Cardiac muscle cell (in vitro differentiated cells and primary cell): Measurements from ENCODE around the gene LRP1B. TPM values are rescaled to one million over a fixed set of nuclear protein-coding genes. Genes with fewer than 3 reads are reported as not detected.

Experiments used
- DNase-seq, 2 donors: peaks; one replicate each; pipeline versions ENCODE4 v3.0.0 to v3.0.0-alpha.2; 2010 to 2017; ENCODE audit warnings: low read depth in 1 of 2, low spot score in 1 of 2
- H3K27ac ChIP-seq: fragments of 200-600 bp; sonication (generic); 2 replicates; pipeline ENCODE4 v1.5.1; 2016
- H3K27me3 ChIP-seq: fragments of 200-600 bp; sonication (generic); 2 replicates; pipeline ENCODE4 v1.6.0; 2016; ENCODE audit warnings: control low read depth
- H3K36me3 ChIP-seq: fragments of 200-600 bp; sonication (generic); 2 replicates; pipeline ENCODE4 v1.5.1; 2016; ENCODE audit warnings: control low read depth
- H3K4me1 ChIP-seq: fragments of 200-600 bp; sonication (generic); 2 replicates; pipeline ENCODE4 v1.8.1; 2017; ENCODE audit warnings: low read depth, mild to moderate bottlenecking, mixed run types
- H3K4me3 ChIP-seq: fragments of 200-600 bp; sonication (generic); 2 replicates; pipeline ENCODE4 v1.5.1; 2016; ENCODE audit warnings: mild to moderate bottlenecking
- H3K9me3 ChIP-seq: fragments of 200-600 bp; sonication (generic); 2 replicates; pipeline ENCODE4 v1.5.1; 2017; ENCODE audit warnings: low read depth, mild to moderate bottlenecking, control low read depth
- CTCF ChIP-seq: IDR thresholded peaks from 2 replicates; pipeline ENCODE4 v1.5.1; 2012; ENCODE audit warnings: low read depth, mild to moderate bottlenecking, low read length
- polyA plus RNA-seq: library from polyadenylated mRNA; unstranded; fragments of >200 nt; fragmentation: Nextera tagmentation; extraction: Ambion mirVana; gene quantifications from 2 replicates; pipeline ENCODE4 v1.2.1, GENCODE V29; 2016
- total RNA-seq: library from RNA; depleted of rRNA; stranded (reverse); fragments of >200 nt; gene quantifications from 2 replicates; pipeline ENCODE4 v1.2.3, GENCODE V29; 2016

Gene LRP1B
- total and polyA plus RNA-seq, 2 experiments from 2014 or later: 1.2 to 2.5 TPM

- Histone ChIP-seq H3K36me3 (no peaks in the 10 kb centered on the region), H3K27ac (no peak overlapping the region), H3K9me3 (peaks cover 2% of the 10 kb centered on the region), H3K4me1 (no peaks in the 10 kb centered on the region), H3K4me3 (no peak overlapping the region), H3K27me3 (no peaks in the 10 kb centered on the region)
- DNase-seq: no peak
- no peak for TF ChIP-seq CTCF
Observed at GRCh38 chr2:142025394-142025793, 105.4 kb downstream of the LRP1B start.

GRCh38 chr2:142020368-142020767 is 110.4 kb downstream of the LRP1B start:
- Histone ChIP-seq H3K27me3 (no peaks in the 10 kb centered on the region), H3K4me3 (no peak overlapping the region), H3K9me3 (no peaks in the 10 kb centered on the region), H3K27ac (no peak overlapping the region), H3K36me3 (no peaks in the 10 kb centered on the region), H3K4me1 (no peaks in the 10 kb centered on the region)
- no peak for TF ChIP-seq CTCF
- no peak for DNase-seq

GRCh38 chr2:142014536-142014935 is 116.3 kb downstream of the LRP1B start:
- Histone ChIP-seq H3K4me1 (no peaks in the 10 kb centered on the region), H3K27me3 (no peaks in the 10 kb centered on the region), H3K9me3 (no peaks in the 10 kb centered on the region), H3K36me3 (no peaks in the 10 kb centered on the region), H3K27ac (no peak overlapping the region), H3K4me3 (no peak overlapping the region)
- DNase-seq: no peak
- TF ChIP-seq CTCF: no peak

GRCh38 chr2:142012797-142013196 is 118.0 kb downstream of the LRP1B start:
- Histone ChIP-seq H3K4me1 (no peaks in the 10 kb centered on the region), H3K36me3 (no peaks in the 10 kb centered on the region), H3K9me3 (no peaks in the 10 kb centered on the region), H3K4me3 (no peak overlapping the region), H3K27ac (no peak overlapping the region), H3K27me3 (no peaks in the 10 kb centered on the region)
- no peak for DNase-seq
- no peak for TF ChIP-seq CTCF

- H3K4me1 ChIP-seq: no peaks in the 10 kb centered on the region
- no peak for DNase-seq
Observed at GRCh38 chr2:142010477-142011270, 120.1 kb downstream of the LRP1B start.

More at GRCh38 chr2:142010477-142011270, 120.1 kb downstream of the LRP1B start:
- no peak for TF ChIP-seq CTCF
- no peaks in the 10 kb centered on the region for H3K27me3 ChIP-seq
- H3K9me3 ChIP-seq: no peaks in the 10 kb centered on the region
- H3K27ac ChIP-seq: no peak overlapping the region
- H3K36me3 ChIP-seq: no peaks in the 10 kb centered on the region
- no peak overlapping the region for H3K4me3 ChIP-seq
